ENCODE data around the gene ELOVL6.
A peak's percentile ranks its signal among the peaks of the same experiment; 100 is the strongest.
"Not testable (repeated sequence)": the region's sequence is repeated elsewhere in the genome, so short reads cannot be mapped to it uniquely, and the experiment has no call there.

Gene ELOVL6

DNA sequence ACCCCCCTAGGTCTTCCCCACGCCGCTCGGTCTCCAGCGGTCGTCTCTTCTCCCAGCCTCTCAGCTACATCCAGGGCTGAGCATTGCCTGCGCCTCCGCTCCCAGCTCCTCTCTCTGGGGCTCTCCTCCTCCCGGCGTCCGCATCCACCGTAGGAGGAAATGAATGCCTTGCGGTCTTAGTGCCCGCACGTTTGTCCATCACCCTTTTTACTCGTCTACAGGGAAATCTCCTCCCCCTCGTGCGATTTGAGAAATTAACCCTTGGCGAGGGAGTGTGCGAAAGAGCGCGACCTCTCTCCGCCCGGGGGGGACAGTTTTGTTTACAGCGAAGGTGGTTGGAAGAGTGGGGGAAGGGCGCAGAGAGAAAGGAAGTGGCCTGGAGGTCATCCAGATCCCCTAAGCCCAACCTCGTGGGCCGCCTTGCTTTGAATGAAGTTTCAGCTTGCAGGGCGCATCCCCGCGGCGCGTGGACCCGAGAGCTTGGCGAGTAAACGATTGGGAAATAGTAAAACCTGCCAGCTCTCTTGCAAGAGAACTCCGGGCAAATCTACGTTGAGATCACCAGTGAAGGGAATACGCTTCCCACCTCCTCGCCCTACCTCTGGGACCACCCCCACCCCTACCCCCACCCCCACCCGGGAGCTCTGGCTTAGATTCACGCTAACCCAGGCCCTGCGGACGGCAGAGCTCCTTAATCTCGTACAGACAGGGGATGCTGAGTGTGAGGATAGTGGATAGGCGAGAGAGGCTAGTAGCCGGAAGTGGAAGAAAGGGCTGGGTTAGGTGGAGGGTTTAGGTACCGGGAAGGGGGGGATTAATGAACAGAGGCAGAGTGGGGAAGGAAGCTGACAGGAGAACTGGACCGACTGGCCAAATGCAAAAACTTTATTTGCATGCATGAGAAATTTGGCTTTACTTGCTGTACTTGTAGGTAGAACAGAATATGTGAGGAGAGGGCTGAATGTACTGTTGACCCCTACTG, at the start of gene ELOVL6:
TSS of gene ELOVL6 (minus strand) at position 181 of the 982 bp plus-strand sequence. CDS start 280 bp downstream, outside the sequence.
- no peak for FAIRE-seq

GRCh38 chr4:110248100-110248499, 49.7 kb upstream of the ELOVL6 start:
- FAIRE-seq: no peak

- FAIRE-seq: no peak
Observed at GRCh38 chr4:110247591-110247990, 49.2 kb upstream of the ELOVL6 start.

DNA sequence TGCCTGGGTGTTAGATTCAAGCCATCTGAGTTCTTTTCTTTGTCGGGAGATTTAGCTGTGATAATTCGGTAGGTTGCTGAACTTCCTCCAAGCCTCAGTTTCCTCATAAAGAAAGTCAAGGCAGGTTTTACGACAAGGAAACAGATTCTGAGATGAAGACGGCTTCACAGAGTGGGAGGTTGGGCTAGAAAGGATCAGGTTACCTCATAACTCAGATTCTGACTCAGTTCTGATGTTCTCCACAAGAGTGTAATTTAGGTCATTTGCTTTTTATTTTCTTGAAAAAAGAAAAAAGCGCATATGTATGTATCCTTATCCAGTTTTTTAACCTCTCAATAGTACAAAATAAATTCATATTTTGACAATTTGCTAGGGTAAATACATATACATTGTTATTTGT, 47.2 kb upstream of the ELOVL6 start:
- FAIRE-seq: no peak

DNA sequence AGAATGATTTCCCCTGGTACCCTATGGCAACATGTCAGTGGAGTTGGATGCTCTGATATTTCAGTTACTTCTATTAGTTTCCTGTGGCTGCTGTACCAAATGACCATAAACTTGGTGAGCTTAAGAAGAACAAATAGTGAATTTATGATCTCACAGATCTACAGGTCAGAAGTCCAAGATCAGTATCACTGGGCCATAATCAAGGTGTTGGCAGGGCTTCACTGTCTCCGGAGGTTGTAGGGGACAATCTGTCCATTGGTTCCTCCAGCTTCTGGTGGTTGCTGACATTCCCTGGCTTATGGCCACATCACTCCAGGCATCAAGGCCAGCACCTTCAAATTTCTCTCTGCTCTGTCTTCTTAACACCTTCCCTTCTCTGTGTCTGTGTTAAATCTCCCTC, 37.9 kb upstream of the ELOVL6 start:
- no peak for FAIRE-seq

GRCh38 chr4:110233581-110233980, 35.2 kb upstream of the ELOVL6 start:
- FAIRE-seq: peak; percentile 5

GRCh38 chr4:110231869-110232268, 33.5 kb upstream of the ELOVL6 start:
- FAIRE-seq: no peak

- no peak for FAIRE-seq
Observed at GRCh38 chr4:110229266-110229665, 30.9 kb upstream of the ELOVL6 start.

DNA sequence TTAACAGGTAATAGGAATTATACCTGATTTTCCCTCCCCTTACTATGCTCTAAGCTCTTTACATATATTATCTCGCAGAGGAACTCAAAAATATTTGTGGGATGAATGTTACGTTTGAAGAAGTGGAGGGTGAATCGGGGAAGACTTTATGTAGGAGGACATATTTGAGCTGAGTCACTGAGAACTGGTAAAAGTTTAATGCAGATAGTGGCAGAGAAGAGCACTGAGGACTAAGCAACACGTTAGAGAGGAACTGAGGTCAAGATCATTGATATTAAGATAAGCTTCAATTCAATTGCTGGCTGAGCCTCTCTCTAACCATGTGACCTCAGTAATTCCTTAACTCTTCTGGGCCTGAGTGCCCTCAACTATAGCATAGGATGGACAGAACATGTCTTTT, 26.4 kb upstream of the ELOVL6 start:
- FAIRE-seq: no peak

DNA sequence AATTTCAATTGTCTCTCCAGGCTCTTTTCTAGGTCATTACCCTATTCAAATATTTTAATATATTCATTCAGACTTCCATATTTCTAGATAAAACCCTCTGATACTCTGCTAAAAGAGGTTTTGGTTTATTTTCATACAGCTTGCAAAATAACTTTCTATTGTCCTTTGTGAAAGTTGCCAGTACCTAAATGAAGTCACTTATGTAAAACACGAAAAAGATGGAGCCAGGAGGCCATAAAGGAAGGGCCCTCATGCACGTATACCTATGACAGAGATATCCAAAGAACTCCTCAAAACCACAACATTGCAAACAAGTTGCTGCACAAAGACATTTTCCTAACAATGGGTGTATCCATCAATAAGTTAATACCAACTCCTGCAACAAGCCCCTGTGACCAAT, 25.7 kb upstream of the ELOVL6 start:
- FAIRE-seq: no peak

GRCh38 chr4:110218935-110219334, 20.5 kb upstream of the ELOVL6 start:
- not testable (repeated sequence) for FAIRE-seq

- not testable (repeated sequence) for FAIRE-seq
Observed at GRCh38 chr4:110217181-110217580, 18.8 kb upstream of the ELOVL6 start.

GRCh38 chr4:110216129-110216528, 17.7 kb upstream of the ELOVL6 start:
- FAIRE-seq: no peak

DNA sequence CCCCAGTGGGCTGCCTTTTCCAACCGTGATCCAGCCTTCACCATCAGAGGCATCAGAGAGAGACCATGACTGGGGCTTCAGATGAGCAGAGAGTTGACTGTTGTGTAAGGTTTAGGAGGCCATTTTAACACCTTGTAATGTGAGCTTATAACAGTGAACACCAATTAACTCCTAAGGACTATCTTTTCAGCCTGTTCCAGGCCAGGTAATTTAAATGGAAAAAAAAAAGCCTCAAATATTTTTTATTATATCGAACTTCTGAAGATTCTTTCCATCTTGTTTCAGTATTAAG, 13.3 kb upstream of the ELOVL6 start:
- no peak for FAIRE-seq

GRCh38 chr4:110211007-110211769, 12.8 kb upstream of the ELOVL6 start:
- peak; percentile 90 for FAIRE-seq

DNA sequence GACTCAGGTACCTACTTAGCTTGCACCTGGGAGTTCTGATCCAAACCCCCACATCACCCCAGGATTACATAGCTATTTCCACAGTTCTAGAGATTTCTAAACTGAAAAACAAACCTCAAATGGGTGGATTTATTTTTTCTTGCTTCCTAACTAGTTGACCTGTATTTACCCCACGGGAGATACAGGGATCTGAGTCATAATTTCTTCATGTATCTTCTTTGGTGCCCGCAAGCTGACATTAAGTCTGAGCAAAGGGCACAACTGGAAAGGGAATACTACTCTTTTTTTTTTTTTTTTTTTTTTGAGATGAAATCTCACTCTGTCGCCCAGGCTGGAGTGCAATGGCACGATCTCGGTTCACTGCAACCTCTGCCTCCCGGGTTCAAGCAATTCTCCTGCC, 10.0 kb upstream of the ELOVL6 start:
- FAIRE-seq: no peak

- no peak for FAIRE-seq
Observed at GRCh38 chr4:110207233-110207632, 8.8 kb upstream of the ELOVL6 start.

DNA sequence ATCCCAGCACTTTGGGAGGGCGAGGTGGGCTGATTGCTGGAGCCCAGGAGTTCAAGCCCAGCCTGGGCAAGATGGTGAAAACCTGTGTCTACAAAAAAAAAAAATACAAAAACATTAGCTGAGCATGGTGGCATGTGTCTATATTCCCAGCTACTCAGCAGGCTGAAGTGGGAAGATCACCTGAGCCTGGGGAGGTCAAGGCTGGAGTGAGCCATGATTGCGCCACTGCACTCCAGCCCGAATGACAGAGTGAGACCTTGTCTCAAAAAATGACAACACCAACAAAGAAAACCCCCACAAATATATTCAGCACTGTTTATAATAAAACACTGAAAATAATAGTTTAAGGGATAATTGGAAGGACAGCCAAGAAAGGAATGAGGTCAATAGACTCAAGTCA, 3.6 kb upstream of the ELOVL6 start:
- no peak for FAIRE-seq

DNA sequence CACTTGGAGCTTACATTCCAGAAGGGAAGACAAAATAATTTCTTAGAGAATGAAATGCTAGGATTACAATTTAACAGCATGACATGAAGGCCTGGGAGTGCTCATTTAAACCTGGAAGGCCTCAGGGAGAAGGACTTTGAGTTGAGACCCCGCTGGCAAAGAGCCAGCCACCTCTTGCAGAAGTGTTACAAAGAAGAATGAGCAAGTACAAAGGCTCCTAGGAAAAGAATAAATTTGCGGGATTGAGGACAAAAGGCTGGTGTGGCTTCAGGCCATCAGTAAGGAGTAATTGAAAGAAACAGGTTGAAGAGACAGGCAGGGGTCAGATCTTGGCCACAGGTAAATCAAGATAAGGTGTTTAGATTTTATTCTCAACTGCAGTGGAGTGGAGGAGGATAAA, 3.1 kb upstream of the ELOVL6 start:
- no peak for FAIRE-seq

GRCh38 chr4:110200689-110201088, 2.3 kb upstream of the ELOVL6 start:
- FAIRE-seq: no peak

GRCh38 chr4:110198049-110198434, 373 bp downstream of the ELOVL6 start:
- no peak for FAIRE-seq

- no peak for FAIRE-seq
Observed at GRCh38 chr4:110197529-110198042, 829 bp downstream of the ELOVL6 start.

GRCh38 chr4:110196871-110197528, 1.4 kb downstream of the ELOVL6 start:
- FAIRE-seq: no peak

Data from colon (tissue), 2 donors.